Fibroblast of skin of left biceps (primary cell): ENCODE results near the gene BSPRY.
"Not testable (repeated sequence)": the region's sequence is repeated elsewhere in the genome, so short reads cannot be mapped to it uniquely, and the experiment has no call there.

Source experiments
- DNase-seq, 2 experiments: peaks; one replicate each; pipeline ENCODE4 v3.0.0-alpha.2; 2013; ENCODE audit warnings: low read depth in 2 of 2

BSPRY gene

GRCh38 chr9:113370806-113371325 is 21.5 kb downstream of the BSPRY start:
- DNase-seq: no peak

- DNase-seq: no peak
Observed at GRCh38 chr9:113372059-113372458, 22.7 kb downstream of the BSPRY start.

- no peak for DNase-seq
Observed at GRCh38 chr9:113373256-113373655, 23.9 kb downstream of the BSPRY start.

GRCh38 chr9:113373676-113374392 is 24.5 kb downstream of the BSPRY start:
- no peak for DNase-seq

- no peak for DNase-seq
Observed at GRCh38 chr9:113375057-113376023, 26.0 kb downstream of the BSPRY start.

- DNase-seq: peak in 1 of 2 experiments; percentile 34
Observed at GRCh38 chr9:113376634-113377567, 27.6 kb downstream of the BSPRY start, which contains the start of gene HDHD3. TSS of gene HDHD3 (minus strand) at chr9:113376986. CDS start at chr9:113374354, 2,632 bp downstream.

- not testable (repeated sequence) for DNase-seq
Observed at GRCh38 chr9:113379094-113379828, 29.9 kb downstream of the BSPRY start.

- DNase-seq: not testable (repeated sequence)
Observed at GRCh38 chr9:113379829-113380210, 30.5 kb downstream of the BSPRY start.

- no peak for DNase-seq
Observed at GRCh38 chr9:113380869-113381378, 31.6 kb downstream of the BSPRY start.

GRCh38 chr9:113381441-113381840 is 32.1 kb downstream of the BSPRY start:
- not testable (repeated sequence) for DNase-seq

GRCh38 chr9:113381909-113382411 is 32.6 kb downstream of the BSPRY start:
- DNase-seq: no peak

- no peak for DNase-seq
Observed at GRCh38 chr9:113386571-113387393, 37.4 kb downstream of the BSPRY start.

- no peak for DNase-seq
Observed at GRCh38 chr9:113387560-113388230, 38.4 kb downstream of the BSPRY start.

- DNase-seq: no peak
Observed at GRCh38 chr9:113388833-113389232, 39.5 kb downstream of the BSPRY start.

- no peak for DNase-seq
Observed at GRCh38 chr9:113389451-113389850, 40.1 kb downstream of the BSPRY start.

GRCh38 chr9:113390192-113390960 is 41.0 kb downstream of the BSPRY start:
- no peak for DNase-seq

GRCh38 chr9:113391917-113392316 is 42.6 kb downstream of the BSPRY start:
- no peak for DNase-seq

- no peak for DNase-seq
Observed at GRCh38 chr9:113393281-113393680, 43.9 kb downstream of the BSPRY start.
